GM21737 (cell line): ENCODE data around the gene NAXD.
"Not testable (repeated sequence)": the region's sequence is repeated elsewhere in the genome, so short reads cannot be mapped to it uniquely, and the experiment has no call there.

ENCODE experiments used
- ATAC-seq: cut with Tn5 transposase; IDR thresholded peaks from one replicate; pipeline ENCODE4 v1.9.1; 2021; ENCODE audit warnings: mild to moderate bottlenecking, moderate library complexity; ENCODE audit not compliant: unreplicated experiment

The NAXD gene

GRCh38 chr13:110593430-110594130, 21.8 kb upstream of the NAXD start:
- peak; percentile 82 for ATAC-seq

- no peak for ATAC-seq
Measured at GRCh38 chr13:110597041-110597689, 18.2 kb upstream of the NAXD start.

- no peak for ATAC-seq
Measured at GRCh38 chr13:110600261-110600819, 15.0 kb upstream of the NAXD start.

GRCh38 chr13:110600980-110601379, 14.4 kb upstream of the NAXD start:
- no peak for ATAC-seq

DNA sequence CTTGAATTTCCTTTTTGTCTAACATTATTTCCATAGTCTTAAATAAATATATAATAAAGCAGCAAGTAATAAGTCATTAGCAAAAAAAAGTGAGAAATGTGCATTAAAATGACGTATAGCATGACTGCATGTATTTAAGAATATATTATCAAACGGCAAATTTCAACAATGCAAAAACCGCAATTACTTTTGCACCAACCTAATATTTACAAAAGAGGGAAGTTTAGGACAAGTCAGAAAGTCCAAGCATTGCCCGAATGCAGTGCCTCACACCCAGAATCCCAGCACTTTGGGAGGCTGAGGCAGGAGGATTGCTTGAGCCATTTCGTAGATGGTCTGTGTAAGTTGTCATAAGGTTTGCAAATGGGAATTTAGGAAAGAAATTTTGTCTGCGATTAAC, 10.2 kb upstream of the NAXD start:
- ATAC-seq, result no peak

DNA sequence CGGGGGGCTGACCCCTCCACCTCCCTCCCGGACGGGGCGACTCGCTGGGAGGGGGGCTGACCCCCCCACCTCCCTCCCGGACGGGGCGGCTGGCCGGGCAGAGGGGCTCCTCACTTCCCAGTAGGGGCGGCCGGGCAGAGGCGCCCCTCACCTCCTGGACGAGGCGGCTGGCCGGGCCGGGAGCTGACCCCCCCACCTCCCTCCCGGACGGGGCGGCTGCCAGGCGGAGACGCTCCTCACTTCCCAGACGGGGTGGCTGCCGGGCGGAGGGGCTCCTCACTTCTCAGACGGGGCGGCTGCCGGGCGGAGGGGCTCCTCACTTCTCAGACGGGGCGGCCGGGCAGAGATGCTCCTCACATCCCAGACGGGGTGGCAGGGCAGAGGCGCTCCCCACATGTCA, 9.1 kb upstream of the NAXD start:
- not testable (repeated sequence) for ATAC-seq

GRCh38 chr13:110607675-110608224, 7.6 kb upstream of the NAXD start:
- ATAC-seq, result no peak

DNA sequence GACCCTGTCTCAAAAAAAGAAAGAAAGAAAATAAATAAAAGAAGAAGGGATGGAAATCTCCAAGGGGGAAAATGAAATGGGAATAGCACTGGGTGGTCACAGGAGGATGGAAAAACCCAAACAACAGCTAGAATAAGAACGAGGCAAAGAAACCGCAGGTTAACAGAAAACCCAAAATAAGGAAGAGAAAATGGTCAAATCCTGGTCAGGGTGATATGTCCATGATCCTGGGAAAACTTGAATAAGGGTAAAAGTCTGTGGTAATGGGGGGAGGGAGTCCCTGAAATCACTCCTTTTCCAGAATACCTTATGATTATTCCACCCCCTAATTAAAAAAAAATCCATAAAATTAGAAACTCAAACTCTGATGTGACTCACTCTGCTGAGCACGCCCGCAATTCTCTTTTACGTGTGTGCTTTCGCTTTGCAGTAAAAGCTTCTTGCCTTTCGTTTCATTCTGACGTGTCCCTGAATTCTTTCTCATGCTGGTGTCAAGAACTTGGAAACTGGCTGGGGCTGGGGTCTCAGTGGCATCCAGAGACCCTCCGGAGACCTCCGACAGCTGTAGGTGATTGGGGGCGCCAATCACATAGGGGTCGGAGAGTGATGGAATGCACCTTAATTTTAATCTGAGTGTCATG, 4.3 kb upstream of the NAXD start:
- no peak for ATAC-seq

- ATAC-seq, result no peak
Measured at GRCh38 chr13:110615005-110615321, 382 bp upstream of the NAXD start.

DNA sequence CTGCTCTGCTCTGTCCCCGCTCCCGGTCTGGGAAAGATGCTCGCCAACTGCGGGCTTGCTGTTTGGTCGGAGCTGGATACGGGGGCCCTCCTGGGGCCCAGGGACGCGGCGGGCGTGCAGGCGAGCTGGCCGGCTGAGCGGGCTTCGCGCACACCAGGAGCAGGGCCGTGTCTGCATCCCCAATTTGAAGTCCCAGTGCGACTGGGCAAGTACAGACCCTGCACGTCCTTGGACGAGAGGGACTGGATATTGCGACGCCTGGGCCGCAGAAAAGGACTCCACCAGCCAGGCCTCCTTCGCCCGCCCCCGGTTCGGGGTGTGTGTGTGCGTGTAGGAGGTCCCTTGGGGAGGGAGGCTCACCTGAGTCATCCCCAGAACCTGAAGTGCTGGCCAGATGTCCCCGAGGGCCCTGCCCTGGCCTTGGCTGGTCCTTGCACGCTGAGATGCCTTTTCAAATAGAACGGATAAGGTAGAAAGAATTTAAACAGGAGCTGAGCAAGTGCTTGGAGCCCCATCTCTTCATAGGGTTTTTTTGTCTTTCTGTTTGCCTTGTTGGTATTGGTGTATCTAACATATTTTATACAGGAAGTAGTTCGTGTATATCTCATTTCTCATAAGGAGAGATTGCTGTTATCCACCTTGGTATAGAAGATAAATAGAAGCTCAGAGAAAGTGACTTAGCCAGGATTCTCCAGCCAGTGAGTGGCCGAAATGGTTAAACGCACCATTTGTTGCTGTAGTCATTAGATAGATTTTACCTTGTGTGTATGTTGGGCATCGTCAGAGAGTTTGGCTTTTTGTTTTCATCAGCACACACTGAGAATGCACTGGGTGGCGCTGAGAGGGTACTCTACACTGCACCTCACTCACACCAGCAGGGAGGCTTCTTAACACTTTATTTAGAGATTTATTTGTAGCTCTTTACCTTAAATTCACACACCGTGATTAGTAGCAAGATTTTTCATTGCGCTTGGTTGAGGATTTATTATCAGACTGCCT, 1.1 kb downstream of the NAXD start:
- ATAC-seq, result peak; percentile 48

GRCh38 chr13:110617321-110618072, 2.2 kb downstream of the NAXD start:
- ATAC-seq, result no peak

- no peak for ATAC-seq
Measured at GRCh38 chr13:110618167-110618566, 2.8 kb downstream of the NAXD start.

- no peak for ATAC-seq
Measured at GRCh38 chr13:110618780-110619179, 3.4 kb downstream of the NAXD start.

DNA sequence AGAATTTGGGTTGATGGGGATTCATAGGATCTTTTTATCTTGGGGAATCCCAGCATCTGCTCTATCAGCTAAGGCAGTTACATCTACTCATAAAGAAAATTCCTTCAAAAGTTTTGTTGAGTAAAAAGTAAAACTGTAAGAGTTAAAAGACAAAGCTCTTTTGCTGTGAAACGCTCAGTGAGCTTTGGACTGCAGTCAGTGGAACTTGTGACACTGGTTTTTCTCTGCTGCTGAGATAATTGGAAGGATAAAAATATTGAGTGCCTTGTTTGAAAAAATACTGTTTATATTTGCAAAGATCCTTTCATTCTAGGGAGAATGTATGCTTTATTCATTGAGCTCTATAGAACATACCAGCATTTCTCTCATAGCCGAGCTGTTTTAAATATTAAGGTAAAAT, 5.3 kb downstream of the NAXD start:
- ATAC-seq, result no peak

DNA sequence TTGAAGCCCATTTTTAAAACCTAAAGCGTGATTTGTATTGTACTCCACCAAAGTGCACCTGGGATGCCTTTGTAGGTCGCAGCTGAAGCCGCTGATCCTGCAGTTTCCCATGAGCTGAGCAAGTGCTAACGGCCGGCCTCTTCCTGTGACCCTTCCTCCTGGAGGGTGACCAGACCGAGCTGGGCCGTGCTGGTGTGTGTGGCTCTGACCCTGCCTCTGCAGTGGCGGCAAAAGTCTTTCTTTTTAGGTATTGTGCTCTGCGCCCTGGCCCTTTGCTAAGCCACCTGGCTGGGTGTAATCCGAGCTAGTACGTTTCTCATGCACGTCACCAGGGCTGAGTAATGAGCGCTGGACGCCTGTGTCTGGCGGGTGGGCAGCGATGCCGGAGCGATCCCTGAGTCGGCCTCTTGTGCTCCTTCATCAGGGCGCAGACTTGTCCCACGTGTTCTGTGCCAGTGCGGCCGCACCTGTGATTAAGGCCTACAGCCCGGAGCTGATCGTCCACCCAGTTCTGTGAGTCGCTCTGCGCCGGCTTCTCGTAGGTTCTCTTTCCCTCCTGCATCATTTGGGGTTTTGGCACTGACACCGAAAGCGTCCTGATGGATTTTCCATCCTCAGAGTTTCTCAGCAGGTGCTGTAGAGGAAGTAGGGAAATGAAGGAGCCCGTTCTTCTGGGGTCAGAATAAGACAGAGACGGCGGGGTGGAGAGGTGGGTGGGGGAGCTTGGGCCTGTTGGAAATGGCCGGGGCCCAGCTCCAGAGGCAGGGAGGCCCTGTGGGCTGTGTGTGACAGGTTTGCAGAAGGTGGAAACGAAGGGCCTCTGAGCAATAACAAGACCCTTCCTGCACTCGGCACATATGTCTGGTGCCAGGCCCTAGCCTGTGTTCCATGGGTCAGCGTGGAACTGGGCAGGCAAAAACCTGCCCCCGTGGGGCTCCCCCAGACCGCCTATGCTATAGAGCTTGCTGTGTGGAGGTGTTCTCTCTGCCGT, 9.7 kb downstream of the NAXD start:
- ATAC-seq, result no peak

- no peak for ATAC-seq
Measured at GRCh38 chr13:110625771-110626321, 10.5 kb downstream of the NAXD start.

GRCh38 chr13:110626521-110626920, 11.2 kb downstream of the NAXD start:
- no peak for ATAC-seq

GRCh38 chr13:110627351-110627750, 12.0 kb downstream of the NAXD start:
- no peak for ATAC-seq
